ENCODE measurements around the gene IL1RL2.
A peak's percentile ranks its signal among the peaks of the same experiment; 100 is the strongest.

Gene IL1RL2

DNA sequence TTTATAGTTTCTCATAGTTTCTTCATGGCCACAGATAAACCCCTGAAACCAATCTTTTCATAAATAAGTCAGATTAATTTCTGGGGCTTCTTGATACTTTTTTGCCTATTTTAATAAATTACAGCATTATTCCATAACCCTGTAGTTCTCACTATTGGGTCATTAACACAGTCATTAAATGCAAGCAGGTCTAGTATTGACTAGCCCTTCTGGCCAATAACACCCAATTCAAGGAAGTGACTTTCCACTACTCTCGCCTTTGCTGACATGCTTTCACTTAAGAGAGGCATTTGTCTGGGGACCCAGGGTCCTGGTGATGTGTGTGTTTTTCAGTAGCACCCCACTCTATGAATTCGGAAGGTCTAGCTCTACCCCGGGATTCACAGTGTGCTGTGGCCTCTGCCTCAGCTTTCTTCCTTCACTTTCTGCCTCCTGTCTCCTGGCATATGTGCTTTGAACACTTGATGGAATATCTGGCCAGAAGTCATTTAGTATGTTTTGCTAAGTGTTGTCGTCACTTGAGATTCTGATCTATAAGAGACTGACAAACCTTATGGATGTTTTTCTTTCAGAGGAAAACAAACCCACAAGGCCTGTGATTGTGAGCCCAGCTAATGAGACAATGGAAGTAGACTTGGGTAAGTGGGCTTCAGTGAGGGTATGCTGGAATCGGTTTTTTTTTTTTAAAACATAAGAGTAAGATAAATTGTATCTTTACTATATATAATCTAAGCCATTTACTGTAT is 18.6 kb upstream of the IL1RL2 start:
- Mint-ChIP-seq H3K27ac (no peak overlapping the region), H3K36me3 (ENCODE audit: low read depth) (peaks cover 24% of the 10 kb centered on the region), H3K4me3 (no peak overlapping the region), H3K4me1 (no peaks in the 10 kb centered on the region), H3K9me3 (no peaks in the 10 kb centered on the region), H3K27me3 (ENCODE audit: low read depth) (no peaks in the 10 kb centered on the region)
- TF ChIP-seq, protein P1, sequence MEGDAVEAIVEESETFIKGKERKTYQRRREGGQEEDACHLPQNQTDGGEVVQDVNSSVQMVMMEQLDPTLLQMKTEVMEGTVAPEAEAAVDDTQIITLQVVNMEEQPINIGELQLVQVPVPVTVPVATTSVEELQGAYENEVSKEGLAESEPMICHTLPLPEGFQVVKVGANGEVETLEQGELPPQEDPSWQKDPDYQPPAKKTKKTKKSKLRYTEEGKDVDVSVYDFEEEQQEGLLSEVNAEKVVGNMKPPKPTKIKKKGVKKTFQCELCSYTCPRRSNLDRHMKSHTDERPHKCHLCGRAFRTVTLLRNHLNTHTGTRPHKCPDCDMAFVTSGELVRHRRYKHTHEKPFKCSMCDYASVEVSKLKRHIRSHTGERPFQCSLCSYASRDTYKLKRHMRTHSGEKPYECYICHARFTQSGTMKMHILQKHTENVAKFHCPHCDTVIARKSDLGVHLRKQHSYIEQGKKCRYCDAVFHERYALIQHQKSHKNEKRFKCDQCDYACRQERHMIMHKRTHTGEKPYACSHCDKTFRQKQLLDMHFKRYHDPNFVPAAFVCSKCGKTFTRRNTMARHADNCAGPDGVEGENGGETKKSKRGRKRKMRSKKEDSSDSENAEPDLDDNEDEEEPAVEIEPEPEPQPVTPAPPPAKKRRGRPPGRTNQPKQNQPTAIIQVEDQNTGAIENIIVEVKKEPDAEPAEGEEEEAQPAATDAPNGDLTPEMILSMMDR (IDR thresholded peaks at IDR 0.05; ENCODE audit: unreplicated experiment in 3 of 3), result no peak

DNA sequence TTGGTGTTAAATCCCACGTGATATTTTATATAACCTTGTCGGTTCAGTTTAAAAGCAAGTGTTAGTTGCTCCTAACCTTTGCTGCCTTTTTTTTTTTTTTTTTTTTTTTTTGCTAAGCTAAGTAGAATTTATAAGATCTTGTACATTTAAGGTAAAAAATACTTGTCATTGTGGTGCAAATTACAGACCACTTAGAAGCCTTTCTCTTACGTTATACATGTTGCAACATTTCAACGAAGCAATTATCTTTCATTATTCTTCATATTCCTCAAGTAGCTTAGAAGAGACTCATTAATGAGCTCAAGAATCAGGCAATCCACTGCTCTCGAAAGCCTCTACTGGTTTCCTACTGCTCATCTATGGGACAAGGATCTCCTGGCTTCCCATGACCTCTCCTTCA is 14.9 kb upstream of the IL1RL2 start:
- no peaks in the 10 kb centered on the region for H3K27me3 Mint-ChIP-seq (ENCODE audit: low read depth)
- no peak overlapping the region for H3K27ac Mint-ChIP-seq
- TF ChIP-seq, protein P1 (IDR thresholded peaks at IDR 0.05; ENCODE audit: unreplicated experiment in 3 of 3), result no peak
- no peaks in the 10 kb centered on the region for H3K9me3 Mint-ChIP-seq
- no peaks in the 10 kb centered on the region for H3K4me1 Mint-ChIP-seq
- no peak overlapping the region for H3K4me3 Mint-ChIP-seq
- peaks cover 46% of the 10 kb centered on the region for H3K36me3 Mint-ChIP-seq (ENCODE audit: low read depth)

DNA sequence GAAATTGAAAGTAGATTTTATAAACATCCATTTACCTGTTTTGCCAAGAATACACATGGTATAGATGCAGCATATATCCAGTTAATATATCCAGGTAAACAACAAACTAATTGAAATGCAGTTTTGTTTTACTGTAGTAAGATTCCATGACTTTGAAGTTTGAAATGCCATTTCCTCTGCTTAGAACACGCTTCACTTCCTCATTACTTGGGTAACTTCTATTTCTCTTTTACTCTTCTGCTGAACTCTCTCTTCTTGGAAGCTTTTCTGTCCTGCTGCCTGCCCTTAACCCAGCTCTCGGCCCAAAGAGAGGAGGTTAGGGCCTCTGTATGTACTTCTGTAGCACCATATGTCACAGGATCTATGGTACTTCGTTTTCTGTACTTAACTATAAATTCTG is 14.1 kb upstream of the IL1RL2 start:
- TF ChIP-seq, protein P1 (IDR thresholded peaks at IDR 0.05; ENCODE audit: unreplicated experiment in 3 of 3), result no peak
- no peak overlapping the region for H3K4me3 Mint-ChIP-seq

DNA sequence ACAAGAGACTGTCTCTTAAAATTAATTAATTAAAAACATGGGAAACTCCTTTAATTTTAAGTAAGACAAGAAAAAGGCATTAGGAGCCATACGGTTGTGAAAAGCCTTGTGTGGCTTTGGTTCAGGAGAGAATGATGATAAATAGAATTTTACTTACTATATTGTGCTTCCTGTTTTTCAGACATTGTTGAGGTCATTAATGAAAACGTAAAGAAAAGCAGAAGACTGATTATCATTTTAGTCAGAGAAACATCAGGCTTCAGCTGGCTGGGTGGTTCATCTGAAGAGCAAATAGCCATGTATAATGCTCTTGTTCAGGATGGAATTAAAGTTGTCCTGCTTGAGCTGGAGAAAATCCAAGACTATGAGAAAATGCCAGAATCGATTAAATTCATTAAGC is 10.7 kb upstream of the IL1RL2 start:
- Mint-ChIP-seq H3K4me3 (no peak overlapping the region), H3K27me3 (ENCODE audit: low read depth) (peaks cover 4% of the 10 kb centered on the region), H3K27ac (no peak overlapping the region), H3K36me3 (ENCODE audit: low read depth) (peaks cover 52% of the 10 kb centered on the region), H3K4me1 (peaks cover 8% of the 10 kb centered on the region), H3K9me3 (no peaks in the 10 kb centered on the region)
- TF ChIP-seq, protein P1 (IDR thresholded peaks at IDR 0.05; ENCODE audit: unreplicated experiment in 3 of 3), result no peak

More for the DNA sequence above, 14.1 kb upstream of the IL1RL2 start:
- no peak overlapping the region for H3K27ac Mint-ChIP-seq
- peaks cover under 1% of the 10 kb centered on the region for H3K27me3 Mint-ChIP-seq (ENCODE audit: low read depth)
- no peaks in the 10 kb centered on the region for H3K4me1 Mint-ChIP-seq
- peaks cover 48% of the 10 kb centered on the region for H3K36me3 Mint-ChIP-seq (ENCODE audit: low read depth)
- no peaks in the 10 kb centered on the region for H3K9me3 Mint-ChIP-seq

DNA sequence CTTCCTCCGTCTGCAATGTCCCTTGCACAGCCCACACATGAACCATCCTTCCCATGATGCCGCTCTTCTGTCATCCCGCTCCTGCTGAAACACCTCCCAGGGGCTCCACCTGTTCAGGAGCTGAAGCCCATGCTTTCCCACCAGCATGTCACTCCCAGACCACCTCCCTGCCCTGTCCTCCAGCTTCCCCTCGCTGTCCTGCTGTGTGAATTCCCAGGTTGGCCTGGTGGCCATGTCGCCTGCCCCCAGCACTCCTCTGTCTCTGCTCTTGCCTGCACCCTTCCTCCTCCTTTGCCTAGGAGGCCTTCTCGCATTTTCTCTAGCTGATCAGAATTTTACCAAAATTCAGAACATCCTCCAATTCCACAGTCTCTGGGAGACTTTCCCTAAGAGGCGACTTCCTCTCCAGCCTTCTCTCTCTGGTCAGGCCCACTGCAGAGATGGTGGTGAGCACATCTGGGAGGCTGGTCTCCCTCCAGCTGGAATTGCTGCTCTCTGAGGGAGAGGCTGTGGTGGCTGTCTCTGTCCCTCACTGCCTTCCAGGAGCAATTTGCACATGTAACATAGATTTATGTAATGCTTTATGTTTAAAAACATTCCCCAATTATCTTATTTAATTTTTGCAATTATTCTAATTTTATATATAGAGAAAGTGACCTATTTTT is 8.9 kb upstream of the IL1RL2 start:
- H3K27me3 Mint-ChIP-seq (ENCODE audit: low read depth), result peaks cover 4% of the 10 kb centered on the region
- H3K27ac Mint-ChIP-seq, result peak overlapping the region in 1 of 3 experiments; percentile 37
- no peaks in the 10 kb centered on the region for H3K9me3 Mint-ChIP-seq
- H3K4me3 Mint-ChIP-seq, result no peak overlapping the region
- TF ChIP-seq, protein P1 (IDR thresholded peaks at IDR 0.05; ENCODE audit: unreplicated experiment in 3 of 3), result no peak
- peaks cover 12% of the 10 kb centered on the region for H3K4me1 Mint-ChIP-seq
- peaks cover 38% of the 10 kb centered on the region for H3K36me3 Mint-ChIP-seq (ENCODE audit: low read depth)

All from nephron (organoid).